Liver (tissue), 3 donors: ENCODE measurements around the gene RAI14.

Source experiments
- SP1 ChIP-seq: IDR thresholded peaks from 2 replicates; pipeline ENCODE4 v1.6.1; 2018; ENCODE audit warnings: antibody characterized with exemption, mild to moderate bottlenecking
- YY1 ChIP-seq: IDR thresholded peaks from 2 replicates; pipeline ENCODE4 v1.6.1; 2016; ENCODE audit warnings: antibody characterized with exemption, mild to moderate bottlenecking
- TF ChIP-seq, protein P1 (sequence below): fragments of 150-350 bp; IDR thresholded peaks from 2 replicates; pipeline ENCODE4 v1.5.1; 2017; ENCODE audit warnings: improper control_type of control experiment, low read depth, low read length; ENCODE audit not compliant: missing input control
- donor health status: healthy.
- donor health status: healthy.

DNA sequence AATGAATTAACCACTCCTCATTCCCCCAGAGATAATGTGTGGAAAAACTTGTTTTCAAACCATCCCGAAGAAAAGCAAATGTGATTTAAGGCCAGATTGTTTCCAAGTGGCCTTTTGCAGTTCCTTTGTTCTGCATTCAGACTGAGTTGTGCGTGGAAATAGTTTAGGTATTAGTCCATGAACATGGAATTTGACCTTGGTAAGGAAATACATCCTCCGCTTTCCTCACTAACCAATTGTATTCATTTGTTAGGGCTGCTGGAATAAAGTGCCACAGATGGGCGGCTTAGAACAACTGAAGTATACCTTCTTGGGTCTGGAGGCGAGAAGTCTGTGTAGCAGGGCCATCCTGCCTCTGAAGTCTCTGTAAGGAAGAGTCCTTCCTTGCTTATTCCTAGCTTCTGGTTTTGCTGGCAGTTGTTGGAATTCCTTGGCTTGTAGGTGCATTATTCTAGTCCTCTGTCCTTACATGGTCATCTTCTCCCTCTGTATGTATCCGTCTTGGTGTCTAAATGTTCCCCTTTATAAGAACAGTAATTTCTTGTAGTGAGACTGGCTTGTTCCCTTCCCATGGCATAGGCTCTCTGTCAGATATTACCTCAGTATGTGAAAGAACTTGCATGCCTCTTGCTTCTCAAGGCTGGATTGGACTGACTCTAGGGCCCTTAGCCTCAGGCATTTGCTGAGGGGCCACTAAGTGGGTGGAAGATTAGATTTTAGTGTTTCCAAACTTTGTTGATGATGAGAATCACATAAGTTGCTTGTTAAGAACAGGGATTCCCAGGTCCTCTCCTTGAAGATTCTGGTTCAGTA lies 53.9 kb downstream of the RAI14 start:
- no peak for TF ChIP-seq YY1
- TF ChIP-seq, protein P1, sequence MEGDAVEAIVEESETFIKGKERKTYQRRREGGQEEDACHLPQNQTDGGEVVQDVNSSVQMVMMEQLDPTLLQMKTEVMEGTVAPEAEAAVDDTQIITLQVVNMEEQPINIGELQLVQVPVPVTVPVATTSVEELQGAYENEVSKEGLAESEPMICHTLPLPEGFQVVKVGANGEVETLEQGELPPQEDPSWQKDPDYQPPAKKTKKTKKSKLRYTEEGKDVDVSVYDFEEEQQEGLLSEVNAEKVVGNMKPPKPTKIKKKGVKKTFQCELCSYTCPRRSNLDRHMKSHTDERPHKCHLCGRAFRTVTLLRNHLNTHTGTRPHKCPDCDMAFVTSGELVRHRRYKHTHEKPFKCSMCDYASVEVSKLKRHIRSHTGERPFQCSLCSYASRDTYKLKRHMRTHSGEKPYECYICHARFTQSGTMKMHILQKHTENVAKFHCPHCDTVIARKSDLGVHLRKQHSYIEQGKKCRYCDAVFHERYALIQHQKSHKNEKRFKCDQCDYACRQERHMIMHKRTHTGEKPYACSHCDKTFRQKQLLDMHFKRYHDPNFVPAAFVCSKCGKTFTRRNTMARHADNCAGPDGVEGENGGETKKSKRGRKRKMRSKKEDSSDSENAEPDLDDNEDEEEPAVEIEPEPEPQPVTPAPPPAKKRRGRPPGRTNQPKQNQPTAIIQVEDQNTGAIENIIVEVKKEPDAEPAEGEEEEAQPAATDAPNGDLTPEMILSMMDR = no peak
- TF ChIP-seq SP1 = no peak
